ENCODE data around the gene SGCA.
A peak's percentile ranks its signal among the peaks of the same experiment; 100 is the strongest.

SGCA gene

GRCh38 chr17:50204431-50204830 is 38.6 kb downstream of the SGCA start:
- H3K27ac Mint-ChIP-seq: no peak overlapping the region
- no peak overlapping the region for H3K4me3 Mint-ChIP-seq
- no peaks in the 10 kb centered on the region for H3K9me3 Mint-ChIP-seq
- H3K4me1 Mint-ChIP-seq (ENCODE audit: low read depth): peaks cover 18% of the 10 kb centered on the region
- H3K27me3 Mint-ChIP-seq (ENCODE audit: low read depth): peaks cover 77% of the 10 kb centered on the region
- no peaks in the 10 kb centered on the region for H3K36me3 Mint-ChIP-seq (ENCODE audit: low read depth)

DNA sequence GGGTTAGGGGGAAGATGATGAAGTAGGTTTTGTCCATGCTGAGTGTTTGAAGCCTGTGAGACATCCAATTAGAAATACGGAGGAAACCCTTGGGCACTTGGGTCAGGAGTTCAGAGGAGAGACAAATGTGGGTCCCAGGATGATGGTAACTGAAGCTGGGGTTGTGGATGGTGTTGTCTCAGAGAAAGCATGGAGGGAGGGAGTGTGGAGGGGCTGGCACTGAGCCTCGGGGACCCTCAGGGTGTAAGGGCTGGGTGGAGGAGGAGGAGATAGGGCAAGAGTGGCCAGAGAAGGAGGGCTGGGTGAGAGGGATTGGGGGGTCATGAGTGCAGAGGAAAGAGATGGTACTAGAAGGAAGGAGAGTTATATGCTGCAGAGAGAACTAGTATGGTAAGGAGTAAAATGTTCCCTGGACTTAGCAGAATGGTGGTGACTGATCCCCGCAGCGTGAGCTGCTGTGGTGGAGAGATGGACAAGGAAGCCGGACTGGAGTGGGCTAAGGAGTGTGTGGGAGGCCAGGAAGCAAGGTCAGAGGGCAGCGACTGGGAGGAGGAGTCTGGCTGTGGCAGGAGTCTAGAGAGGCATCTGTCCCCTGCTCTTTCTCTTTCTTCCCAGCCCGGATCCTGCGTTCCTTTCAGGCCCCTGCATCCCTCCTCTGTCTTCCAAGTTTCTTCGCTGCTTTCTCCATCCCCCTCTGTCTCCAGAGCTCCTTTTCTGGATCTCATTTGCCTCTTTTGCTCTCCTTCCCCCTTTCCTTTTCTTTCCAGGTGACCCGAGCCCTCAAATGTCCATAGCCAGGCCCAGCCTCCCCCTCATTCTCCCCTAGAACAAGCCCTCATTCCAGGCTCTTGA is 39.5 kb downstream of the SGCA start:
- Mint-ChIP-seq H3K27ac (no peak overlapping the region), H3K9me3 (no peaks in the 10 kb centered on the region)

GRCh38 chr17:50205963-50206505 is 40.2 kb downstream of the SGCA start:
- Mint-ChIP-seq H3K9me3 (no peaks in the 10 kb centered on the region), H3K4me3 (no peak overlapping the region), H3K27ac (no peak overlapping the region), H3K4me1 (ENCODE audit: low read depth) (peaks cover 9% of the 10 kb centered on the region), H3K36me3 (ENCODE audit: low read depth) (no peaks in the 10 kb centered on the region), H3K27me3 (ENCODE audit: low read depth) (peaks cover 72% of the 10 kb centered on the region)

More for the DNA sequence above, 39.5 kb downstream of the SGCA start:
- H3K36me3 Mint-ChIP-seq (ENCODE audit: low read depth): no peaks in the 10 kb centered on the region
- H3K4me3 Mint-ChIP-seq: no peak overlapping the region
- peaks cover 77% of the 10 kb centered on the region for H3K27me3 Mint-ChIP-seq (ENCODE audit: low read depth)
- H3K4me1 Mint-ChIP-seq (ENCODE audit: low read depth): peaks cover 15% of the 10 kb centered on the region

- Mint-ChIP-seq H3K4me3 (peak overlapping the region; percentile 36), H3K9me3 (no peaks in the 10 kb centered on the region), H3K27ac (no peak overlapping the region), H3K4me1 (ENCODE audit: low read depth) (peaks cover 6% of the 10 kb centered on the region), H3K27me3 (ENCODE audit: low read depth) (peaks cover 72% of the 10 kb centered on the region), H3K36me3 (ENCODE audit: low read depth) (no peaks in the 10 kb centered on the region)
Observed at GRCh38 chr17:50206604-50207293, 40.9 kb downstream of the SGCA start.

GRCh38 chr17:50207315-50207714 is 41.5 kb downstream of the SGCA start:
- H3K27me3 Mint-ChIP-seq (ENCODE audit: low read depth): peaks cover 70% of the 10 kb centered on the region
- no peak overlapping the region for H3K4me3 Mint-ChIP-seq
- H3K27ac Mint-ChIP-seq: no peak overlapping the region
- no peaks in the 10 kb centered on the region for H3K9me3 Mint-ChIP-seq
- peaks cover 6% of the 10 kb centered on the region for H3K4me1 Mint-ChIP-seq (ENCODE audit: low read depth)
- H3K36me3 Mint-ChIP-seq (ENCODE audit: low read depth): no peaks in the 10 kb centered on the region

DNA sequence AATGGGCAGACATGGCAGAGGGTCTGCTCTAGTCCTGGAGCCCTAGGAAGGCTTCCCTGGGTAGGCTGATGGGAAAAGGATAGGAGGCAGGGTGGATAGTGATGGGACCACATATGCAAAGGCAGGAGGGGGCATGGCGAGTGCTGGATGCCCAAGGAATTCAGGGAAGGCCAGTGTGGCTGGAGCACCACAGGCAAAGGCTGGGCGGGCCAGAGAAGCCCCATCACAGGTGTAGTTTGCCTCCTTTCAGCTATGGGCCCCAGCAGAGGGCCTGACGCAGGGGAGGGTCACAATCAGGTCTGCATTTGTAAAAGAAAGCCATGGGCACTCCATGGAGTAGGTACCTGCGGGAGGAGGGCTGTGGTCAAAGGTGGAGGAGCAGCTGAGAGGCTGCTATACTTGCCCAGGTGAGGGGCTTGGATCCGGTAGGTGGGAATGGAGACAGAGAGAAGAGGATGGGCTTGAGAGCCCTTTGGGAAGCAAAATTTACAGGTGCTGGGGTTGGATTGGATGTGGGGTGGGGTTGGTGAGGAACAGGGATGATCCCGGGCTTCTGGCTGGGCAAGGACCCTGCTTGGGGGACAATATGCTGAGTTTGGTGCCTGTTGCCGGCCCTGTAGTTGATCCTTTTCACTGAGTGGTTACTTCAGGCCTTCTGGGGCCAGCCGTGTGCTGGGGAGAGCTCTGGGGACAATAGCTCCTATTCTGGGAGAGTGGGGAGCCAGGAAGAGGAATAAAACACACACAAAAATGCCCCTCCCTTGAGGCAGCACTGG is 42.2 kb downstream of the SGCA start:
- Mint-ChIP-seq H3K36me3 (ENCODE audit: low read depth) (no peaks in the 10 kb centered on the region), H3K9me3 (no peaks in the 10 kb centered on the region), H3K4me3 (no peak overlapping the region), H3K27ac (no peak overlapping the region), H3K27me3 (ENCODE audit: low read depth) (peaks cover 68% of the 10 kb centered on the region), H3K4me1 (ENCODE audit: low read depth) (peaks cover 9% of the 10 kb centered on the region)

DNA sequence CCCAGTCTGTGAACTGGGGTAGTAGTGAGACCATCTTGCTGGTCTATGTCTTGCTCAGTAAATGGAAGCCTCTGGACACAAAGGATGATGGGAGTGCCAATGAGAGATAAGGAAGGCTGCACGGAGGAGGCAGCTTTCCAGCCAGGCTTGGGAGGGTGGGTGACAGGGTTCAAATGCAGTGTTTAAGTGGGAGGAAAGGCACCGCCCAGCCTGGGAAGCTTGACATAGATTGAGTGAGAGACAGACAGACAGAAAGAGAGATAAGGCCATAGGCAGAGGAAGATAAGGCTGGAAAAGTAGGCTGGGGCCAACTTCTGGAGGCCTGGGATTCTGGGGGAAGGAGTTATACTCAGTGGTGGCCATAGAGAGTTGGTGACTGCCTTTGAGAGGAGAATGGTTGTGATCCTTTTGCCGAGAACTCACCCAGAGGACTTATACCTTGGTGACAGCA is 42.8 kb downstream of the SGCA start:
- peaks cover 12% of the 10 kb centered on the region for H3K4me1 Mint-ChIP-seq (ENCODE audit: low read depth)
- no peaks in the 10 kb centered on the region for H3K36me3 Mint-ChIP-seq (ENCODE audit: low read depth)
- no peak overlapping the region for H3K4me3 Mint-ChIP-seq
- H3K27ac Mint-ChIP-seq: no peak overlapping the region
- peaks cover 70% of the 10 kb centered on the region for H3K27me3 Mint-ChIP-seq (ENCODE audit: low read depth)
- no peaks in the 10 kb centered on the region for H3K9me3 Mint-ChIP-seq

GRCh38 chr17:50209133-50209471 is 43.3 kb downstream of the SGCA start:
- Mint-ChIP-seq H3K27ac (no peak overlapping the region), H3K4me1 (ENCODE audit: low read depth) (peaks cover 12% of the 10 kb centered on the region), H3K27me3 (ENCODE audit: low read depth) (peaks cover 68% of the 10 kb centered on the region), H3K9me3 (no peaks in the 10 kb centered on the region), H3K4me3 (no peak overlapping the region), H3K36me3 (ENCODE audit: low read depth) (no peaks in the 10 kb centered on the region)

GRCh38 chr17:50209472-50210239 is 43.9 kb downstream of the SGCA start:
- Mint-ChIP-seq H3K36me3 (ENCODE audit: low read depth) (no peaks in the 10 kb centered on the region), H3K27ac (no peak overlapping the region), H3K27me3 (ENCODE audit: low read depth) (peaks cover 73% of the 10 kb centered on the region), H3K9me3 (no peaks in the 10 kb centered on the region), H3K4me3 (no peak overlapping the region), H3K4me1 (ENCODE audit: low read depth) (peaks cover 12% of the 10 kb centered on the region)

DNA sequence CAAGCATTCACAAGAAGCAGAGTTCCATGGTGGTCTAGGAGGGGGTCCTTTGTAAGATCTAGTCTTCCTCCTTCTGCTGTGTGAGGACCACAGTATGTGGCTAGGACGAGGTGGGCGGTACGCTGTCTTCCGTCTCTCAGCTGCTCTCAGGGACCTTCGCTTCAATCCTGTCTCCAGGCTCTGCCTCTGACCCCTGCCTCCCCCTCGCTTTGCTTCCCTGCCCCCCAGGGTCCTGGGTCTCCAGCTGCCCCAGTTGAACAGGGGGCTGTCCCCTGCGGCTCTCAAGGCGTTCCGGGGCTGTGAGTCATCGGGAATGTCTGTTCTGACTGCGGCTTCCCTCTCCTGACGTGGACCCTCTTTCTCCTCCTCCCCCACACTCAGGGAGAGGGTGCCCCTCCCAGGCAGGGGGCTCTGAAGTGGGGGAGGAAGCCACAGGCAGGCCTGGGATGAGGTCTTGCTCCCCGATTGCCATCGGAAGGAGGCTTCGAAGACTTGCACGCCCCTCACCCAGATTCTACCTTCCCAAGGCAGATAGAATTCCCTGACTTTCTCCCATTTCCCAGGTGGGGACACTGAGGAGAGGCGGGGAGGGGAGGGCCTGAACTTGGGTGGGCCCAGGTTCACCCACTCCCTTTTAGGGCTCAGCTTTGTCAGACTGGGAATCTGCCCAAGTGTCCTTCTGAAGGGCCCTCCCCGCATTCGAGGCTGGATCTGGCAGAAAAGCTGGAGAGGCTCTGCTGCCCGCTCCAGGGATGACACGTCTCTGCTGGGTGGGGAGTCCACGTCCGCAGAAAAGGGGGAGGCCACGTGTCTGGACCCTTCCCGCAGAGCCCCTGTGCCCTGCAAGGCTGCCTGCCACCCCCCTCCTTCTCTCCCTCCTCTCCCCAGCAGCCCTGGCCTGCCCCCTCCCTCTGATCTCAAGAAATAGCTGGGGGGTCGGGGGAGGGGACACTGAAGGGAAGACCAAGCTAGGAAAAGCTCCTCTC is 44.7 kb downstream of the SGCA start:
- Mint-ChIP-seq H3K4me1 (ENCODE audit: low read depth) (peaks cover 12% of the 10 kb centered on the region), H3K27me3 (ENCODE audit: low read depth) (peaks cover 70% of the 10 kb centered on the region), H3K27ac (no peak overlapping the region), H3K36me3 (ENCODE audit: low read depth) (no peaks in the 10 kb centered on the region), H3K4me3 (no peak overlapping the region), H3K9me3 (no peaks in the 10 kb centered on the region)

- Mint-ChIP-seq H3K36me3 (ENCODE audit: low read depth) (no peaks in the 10 kb centered on the region), H3K9me3 (no peaks in the 10 kb centered on the region), H3K4me1 (ENCODE audit: low read depth) (peaks cover 12% of the 10 kb centered on the region), H3K4me3 (no peak overlapping the region), H3K27me3 (ENCODE audit: low read depth) (peaks cover 67% of the 10 kb centered on the region), H3K27ac (no peak overlapping the region)
Observed at GRCh38 chr17:50211249-50212120, 45.7 kb downstream of the SGCA start.

GRCh38 chr17:50212121-50212843 is 46.5 kb downstream of the SGCA start:
- H3K4me3 Mint-ChIP-seq: no peak overlapping the region
- H3K9me3 Mint-ChIP-seq: no peaks in the 10 kb centered on the region
- H3K27me3 Mint-ChIP-seq (ENCODE audit: low read depth): peaks cover 67% of the 10 kb centered on the region
- no peaks in the 10 kb centered on the region for H3K36me3 Mint-ChIP-seq (ENCODE audit: low read depth)
- H3K27ac Mint-ChIP-seq: no peak overlapping the region
- peaks cover 8% of the 10 kb centered on the region for H3K4me1 Mint-ChIP-seq (ENCODE audit: low read depth)

Measured in T-helper 1 cell treated with Interleukin-12 subunit alpha and Interleukin-12 subunit beta and Interleukin-4 antibody, amounts not matched to agents 30 μg/mL and 1 μg/mL, for 36 hours (primary cell).